ENCODE measurements around the gene ARHGAP9. TPM values are rescaled to one million over a fixed set of nuclear protein-coding genes. Genes with fewer than 3 reads are reported as not detected.

Gene ARHGAP9
- total RNA-seq, 2 experiments from 2014 or later: 130 to 133 TPM

DNA sequence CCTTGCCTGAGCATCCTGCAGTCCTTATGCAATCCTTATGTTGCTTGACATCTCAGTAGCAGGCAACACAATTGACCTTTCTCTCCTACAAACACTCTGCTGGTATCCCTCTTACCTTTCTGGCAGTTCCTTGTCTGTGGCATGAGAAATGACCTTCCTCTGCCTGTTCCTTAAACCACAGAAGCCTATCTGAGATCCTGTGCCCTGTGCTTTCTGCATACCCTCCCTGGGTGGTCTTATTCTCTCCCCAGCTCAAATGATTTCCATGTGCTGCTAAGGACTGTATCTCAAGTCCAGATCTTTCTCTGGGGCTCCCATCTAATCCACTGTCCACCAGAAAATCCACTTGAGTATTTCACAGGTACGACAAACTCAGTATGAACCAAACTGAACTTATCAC, 2.0 kb upstream of the ARHGAP9 start:
- ChIA-PET POLR2A (no interaction called here), CTCF (interaction anchor here (1.1 to 8.5 kb wide), 2 partner anchors 21 to 29 kb away, joined by 3 to 120 read pairs; partner anchors contain the start of gene GLI1)

DNA sequence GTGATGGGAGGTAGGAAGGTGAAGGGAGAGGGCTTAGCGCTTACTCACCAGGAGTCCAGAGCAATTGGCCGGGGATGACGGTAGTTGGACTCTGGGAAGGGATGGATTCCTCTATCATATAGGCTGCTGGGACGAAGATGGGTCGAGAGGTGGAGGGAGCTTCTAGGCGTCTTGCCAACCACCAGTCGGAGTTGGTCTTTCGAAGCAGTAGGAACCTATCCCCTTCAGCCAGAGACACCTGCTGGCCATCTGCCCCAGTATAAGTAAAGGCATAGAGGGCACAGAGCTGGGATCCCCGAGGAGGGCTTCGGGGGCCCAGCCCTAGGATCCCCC, 657 bp downstream of the ARHGAP9 start:
- ChIA-PET CTCF (interaction anchor here (1.2 to 8.5 kb wide), 2 partner anchors 18 to 104 kb away, joined by 5 to 120 read pairs; partner anchors contain the start of gene GLI1), POLR2A (interaction anchor here (0.8 kb wide), 1 partner anchor 42 kb away, joined by 3 read pairs; the partner anchor contains the start of gene DDIT3)

DNA sequence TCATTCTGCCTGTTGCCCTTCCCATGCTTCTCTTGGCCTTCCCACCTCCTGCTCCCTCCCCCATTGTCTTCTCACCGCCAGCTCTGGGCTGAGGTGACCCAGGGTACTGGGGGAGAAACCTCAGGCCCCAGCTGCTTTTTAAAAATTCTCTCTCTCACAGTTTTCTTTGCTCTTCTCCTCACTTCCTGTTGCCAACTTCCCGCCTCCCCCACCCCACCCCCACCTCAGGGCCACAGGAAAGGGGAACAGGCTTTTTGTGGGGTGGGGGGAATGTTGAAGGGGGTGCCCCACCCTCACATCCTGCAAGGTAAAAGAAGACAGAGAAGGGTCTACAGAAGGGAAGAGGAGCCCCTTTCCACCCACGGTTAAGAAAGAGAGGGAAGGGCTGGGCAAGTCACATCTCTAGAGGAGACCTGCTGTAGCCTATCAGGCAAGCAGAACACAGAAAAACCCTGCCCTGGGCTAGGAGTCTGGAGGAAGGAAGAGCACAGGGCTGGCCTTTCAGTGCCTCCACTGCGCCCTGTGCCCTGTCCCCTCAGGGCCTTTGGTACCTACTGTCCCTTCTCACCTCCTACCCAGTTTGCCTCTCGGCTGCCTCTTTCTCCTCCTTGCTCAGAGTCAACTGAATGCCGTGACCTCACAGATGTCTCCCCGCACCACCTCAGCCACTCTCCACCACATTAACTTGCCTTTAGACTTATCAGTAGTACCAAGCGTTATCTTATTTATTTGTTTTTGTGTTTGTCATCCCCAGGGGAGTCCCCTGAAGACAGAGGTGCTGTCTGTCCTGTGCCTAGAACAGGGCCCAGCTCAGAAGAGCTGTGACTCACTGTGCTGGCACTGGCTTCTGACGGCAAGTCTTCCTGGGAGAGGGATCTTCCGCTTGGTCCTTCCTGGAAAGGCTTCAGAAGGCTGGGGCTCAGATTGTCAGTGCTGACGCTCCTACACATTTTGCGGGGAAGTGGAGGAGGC, 1.7 kb downstream of the ARHGAP9 start:
- CTCF ChIA-PET: interaction anchor here (1.1 to 8.5 kb wide), 6 partner anchors 9 to 264 kb away, joined by 3 to 120 read pairs (median 6); partner anchors contain the start of genes DDIT3 and GLI1
- POLR2A ChIA-PET: interaction anchor here (0.5 to 2.4 kb wide), 7 partner anchors 8 to 896 kb away, joined by 3 to 8 read pairs (median 3); partner anchors contain the start of gene DDIT3

DNA sequence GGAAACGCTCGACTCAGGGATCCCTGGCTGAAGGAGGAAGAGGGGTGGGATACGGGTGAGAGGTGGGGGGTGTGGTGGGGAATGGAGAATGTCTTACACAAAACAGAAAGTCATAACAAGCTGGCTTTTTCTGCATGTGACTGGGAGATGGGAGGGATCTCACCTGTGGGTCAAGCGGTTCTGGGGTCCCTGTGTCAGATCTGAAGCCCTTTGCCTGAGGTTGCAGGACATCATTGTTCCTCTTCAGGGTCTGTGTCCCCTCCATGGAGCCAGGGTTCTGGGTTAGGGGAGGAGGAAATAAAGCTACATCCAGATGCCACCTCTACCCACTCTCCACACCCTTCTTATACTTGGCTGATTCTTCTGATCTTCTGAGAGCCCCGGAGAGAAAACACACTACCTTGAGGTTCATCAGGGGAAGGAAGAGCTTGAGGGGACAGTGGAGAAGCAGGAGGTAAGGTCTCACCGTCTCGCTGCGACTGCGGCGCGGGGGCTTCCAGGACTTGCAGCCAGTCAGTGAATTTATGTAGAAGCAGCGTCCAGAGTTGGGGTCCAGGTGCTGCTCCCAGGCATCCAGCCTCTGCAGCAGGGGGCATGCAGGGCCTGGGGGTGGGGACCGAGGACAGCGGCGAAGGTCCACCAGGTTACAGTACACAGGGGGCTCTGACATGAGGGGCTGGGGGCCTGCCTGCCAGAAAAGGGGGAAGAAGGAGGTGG, 2.5 kb downstream of the ARHGAP9 start:
- POLR2A ChIA-PET: interaction anchor here (0.5 to 2.4 kb wide), 7 partner anchors 9 to 896 kb away, joined by 3 to 8 read pairs (median 3); partner anchors contain the start of gene DDIT3
- CTCF ChIA-PET: interaction anchor here (0.8 to 8.5 kb wide), 9 partner anchors 9 to 264 kb away, joined by 3 to 120 read pairs (median 4); partner anchors contain the start of genes DDIT3 and GLI1

DNA sequence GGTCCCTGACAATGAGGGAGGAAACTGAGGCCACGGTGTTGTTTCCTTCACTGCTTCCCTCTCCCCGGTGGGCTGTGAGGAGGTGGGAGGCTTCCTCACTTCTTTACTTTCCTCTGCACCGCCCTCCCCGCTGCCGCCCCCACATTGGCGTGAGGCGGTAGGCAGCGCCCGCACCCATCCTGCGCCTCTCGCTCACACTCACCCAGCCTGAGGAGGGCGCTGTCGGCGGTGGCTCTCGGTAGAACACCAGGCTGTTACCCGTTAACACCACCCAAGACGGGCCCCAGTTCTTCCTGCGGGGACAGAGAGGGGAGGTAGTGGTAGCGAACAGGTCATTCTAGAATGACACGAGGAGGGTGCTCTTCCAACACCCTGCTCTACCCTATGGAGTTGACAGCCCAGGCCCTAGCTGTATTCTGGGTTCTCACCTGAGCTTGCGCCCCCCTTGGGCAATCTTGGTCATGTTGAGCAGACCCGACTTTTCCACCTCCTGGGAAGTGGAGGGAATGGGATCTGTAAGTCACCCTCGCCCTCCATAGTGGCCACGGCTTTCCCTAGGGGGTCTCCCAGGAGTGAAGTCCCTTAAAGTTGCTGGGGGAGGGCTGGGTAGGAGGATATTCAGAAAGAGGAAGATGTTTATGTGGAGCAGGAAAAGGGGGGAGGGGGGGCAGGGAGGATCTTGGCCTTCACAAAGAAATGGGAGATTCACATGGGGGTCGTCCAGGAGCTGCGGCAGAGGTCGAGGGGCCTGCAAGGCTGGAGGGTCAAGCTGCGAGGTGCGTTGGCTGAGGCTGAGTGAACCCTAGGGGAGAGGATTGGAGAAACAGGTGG, 3.3 kb downstream of the ARHGAP9 start:
- ChIA-PET CTCF (interaction anchor here (0.8 to 8.5 kb wide), 10 partner anchors 10 to 263 kb away, joined by 3 to 120 read pairs (median 4); partner anchors contain the start of genes DDIT3 and GLI1), POLR2A (interaction anchor here (1.0 to 2.4 kb wide), 5 partner anchors 10 to 380 kb away, joined by 3 to 8 read pairs (median 5); partner anchors contain the start of gene DDIT3)

DNA sequence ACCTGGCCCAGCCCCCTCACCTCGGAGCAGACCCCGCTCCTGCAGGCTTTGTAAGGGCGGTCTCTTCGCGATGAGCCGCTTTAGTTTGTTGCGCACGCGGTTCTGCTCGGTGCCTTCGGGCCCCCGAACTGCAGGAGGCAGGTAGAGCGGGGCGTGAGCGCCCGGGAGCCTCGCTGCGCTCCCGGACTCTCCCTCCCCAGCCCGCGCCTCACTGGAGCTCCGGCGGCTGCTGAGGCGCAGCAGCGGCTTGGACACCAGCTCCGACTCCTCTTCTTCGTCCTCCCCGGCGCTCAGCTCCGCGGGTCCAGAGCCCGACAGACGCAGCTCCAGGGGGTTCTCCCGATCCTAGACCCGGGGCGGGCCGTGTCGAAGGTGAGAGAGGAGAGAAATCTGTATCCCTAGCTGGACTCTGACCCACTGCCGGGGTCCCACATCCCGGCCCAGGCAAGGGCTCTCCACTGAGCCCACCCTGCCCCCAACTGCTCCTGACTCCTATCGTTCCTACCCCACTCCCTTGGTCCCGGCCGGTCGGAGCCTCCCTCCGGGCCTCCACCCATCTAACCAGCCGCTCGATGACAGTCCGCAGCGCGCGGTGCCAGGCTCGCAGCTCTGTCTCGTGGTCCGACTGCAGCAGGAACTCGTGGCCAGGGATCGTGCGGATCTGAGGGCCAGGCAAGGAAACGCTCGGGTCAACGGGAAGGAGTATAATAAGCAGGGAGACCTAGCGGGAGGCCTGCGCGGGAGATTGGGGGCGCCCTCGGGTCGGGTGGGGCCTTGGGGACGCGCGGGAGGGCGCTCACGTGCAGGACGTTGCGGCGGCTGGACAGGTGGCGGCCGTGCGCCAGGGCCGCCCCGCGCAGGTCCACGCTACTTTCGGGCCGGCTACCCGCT, 4.2 kb downstream of the ARHGAP9 start:
- ChIA-PET CTCF (interaction anchor here (0.8 to 8.5 kb wide), 6 partner anchors 10 to 108 kb away, joined by 3 to 120 read pairs (median 6); partner anchors contain the start of genes DDIT3 and GLI1), POLR2A (interaction anchor here (0.6 to 2.4 kb wide), 2 partner anchors 14 to 16 kb away, joined by 3 to 8 read pairs; partner anchors contain the start of gene GLI1)

DNA sequence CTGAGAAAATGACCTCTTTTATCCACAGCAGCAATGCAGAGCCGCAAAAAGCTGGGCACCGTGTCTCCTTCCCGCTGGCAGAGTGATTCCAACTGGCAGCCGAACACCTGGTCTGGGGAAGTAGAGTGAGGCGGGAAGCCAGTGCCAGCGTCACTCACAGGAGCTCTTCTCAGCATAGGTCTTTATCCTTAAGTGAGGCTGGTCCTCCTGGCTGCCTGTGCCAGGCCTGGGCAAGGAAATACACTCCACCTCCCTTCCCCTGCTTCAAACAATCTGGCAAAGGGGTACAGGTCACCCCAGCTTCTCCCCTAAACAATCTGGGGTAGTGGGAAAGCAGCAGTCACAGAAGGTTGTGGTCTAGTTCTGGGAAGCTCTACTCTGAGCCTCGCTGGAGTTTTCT, 4.8 kb downstream of the ARHGAP9 start:
- ChIA-PET POLR2A (no interaction called here), CTCF (interaction anchor here (1.4 to 8.5 kb wide), 3 partner anchors 14 to 109 kb away, joined by 3 to 120 read pairs (median 5); partner anchors contain the start of gene GLI1)

DNA sequence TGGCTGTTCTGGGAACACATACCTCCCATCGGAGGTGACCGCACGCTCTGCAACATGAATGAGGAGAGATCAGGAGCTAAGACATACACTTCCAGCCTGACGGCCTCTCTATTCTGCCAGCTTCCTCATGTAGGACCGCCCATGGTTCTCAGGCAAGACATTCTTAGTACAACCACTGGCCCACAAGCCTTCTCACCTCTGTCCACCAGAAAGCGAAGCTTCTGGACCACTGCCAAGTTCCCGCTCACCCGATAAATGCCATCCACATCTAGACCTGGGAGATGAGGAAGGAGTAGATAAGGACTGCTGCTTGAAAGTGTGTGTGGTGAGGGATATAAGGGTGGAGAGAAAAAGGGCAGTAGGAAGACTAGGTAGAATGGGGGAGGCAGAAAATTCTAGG, 5.2 kb downstream of the ARHGAP9 start:
- CTCF ChIA-PET: interaction anchor here (0.5 to 8.5 kb wide), 4 partner anchors 13 to 196 kb away, joined by 3 to 120 read pairs (median 4); partner anchors contain the start of gene GLI1
- POLR2A ChIA-PET: interaction anchor here (1.4 kb wide), 1 partner anchor 11 kb away, joined by 5 read pairs; no protein-coding TSS in a partner anchor

DNA sequence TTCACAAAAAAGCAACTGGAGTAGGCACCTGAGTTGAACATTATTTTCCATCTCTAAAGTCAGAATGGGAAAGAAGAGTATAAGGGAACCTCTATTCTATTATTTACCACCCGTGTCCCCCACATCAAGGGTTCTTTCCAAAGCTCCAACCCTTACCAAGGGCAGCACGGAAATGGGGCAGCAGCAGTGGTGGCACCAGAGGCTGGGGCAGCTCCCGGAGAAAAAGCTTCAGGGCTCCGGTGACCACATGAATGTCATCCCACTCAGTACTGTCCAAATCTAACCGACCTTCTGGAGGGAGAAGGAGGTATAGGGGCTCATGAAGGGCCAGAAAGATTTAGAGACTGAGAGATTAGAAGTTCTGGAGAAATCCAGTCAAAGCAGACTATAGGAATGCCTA, 5.8 kb downstream of the ARHGAP9 start:
- CTCF ChIA-PET: interaction anchor here (0.5 to 8.5 kb wide), 3 partner anchors 13 to 195 kb away, joined by 3 to 120 read pairs (median 4); partner anchors contain the start of gene GLI1
- POLR2A ChIA-PET: interaction anchor here (1.4 kb wide), 1 partner anchor 10 kb away, joined by 5 read pairs; no protein-coding TSS in a partner anchor

DNA sequence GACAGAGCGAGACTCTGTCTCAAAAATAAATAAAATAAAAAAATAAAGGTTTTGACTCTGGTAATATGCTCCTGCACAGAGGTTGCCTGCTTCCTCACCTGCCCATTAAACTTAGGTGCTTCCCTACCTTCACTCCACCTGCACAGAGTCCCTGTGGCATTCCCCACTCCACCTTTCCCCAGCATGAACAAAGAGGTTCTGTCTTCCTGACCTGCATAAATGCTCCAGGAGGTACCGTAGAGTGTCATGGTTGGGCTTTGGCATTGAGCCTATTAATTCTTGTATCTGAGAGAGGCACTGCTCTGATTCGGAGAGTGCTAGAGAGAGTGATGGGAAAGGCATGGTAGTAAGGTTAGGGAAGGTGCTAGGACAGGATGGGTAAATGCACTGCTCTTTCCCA, 6.3 kb downstream of the ARHGAP9 start:
- POLR2A ChIA-PET: interaction anchor here (1.4 kb wide), 1 partner anchor 10 kb away, joined by 5 read pairs; no protein-coding TSS in a partner anchor
- CTCF ChIA-PET: interaction anchor here (1.7 to 8.5 kb wide), 3 partner anchors 12 to 110 kb away, joined by 3 to 120 read pairs (median 5); partner anchors contain the start of genes GLI1 and INHBE

DNA sequence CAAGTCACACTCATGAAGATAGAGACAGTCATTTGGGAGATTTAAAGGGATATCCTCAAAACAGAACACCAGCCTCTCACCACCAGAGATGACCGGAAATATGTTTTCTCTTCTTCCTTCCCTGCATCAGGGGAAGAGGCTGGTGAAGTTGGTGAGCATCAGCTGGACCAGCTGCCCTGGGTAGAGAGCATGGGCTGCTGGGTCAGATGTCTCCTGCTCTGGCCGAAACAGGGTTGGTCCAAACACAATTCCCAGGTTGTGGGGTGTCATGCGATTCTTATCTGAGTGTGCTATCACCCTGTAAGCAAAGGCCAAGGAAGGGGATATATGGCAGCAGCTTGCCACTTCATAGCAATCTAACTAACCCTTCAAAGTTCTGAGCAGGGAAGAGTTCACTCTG, 7.3 kb downstream of the ARHGAP9 start:
- CTCF ChIA-PET: interaction anchor here (0.6 to 1.8 kb wide), 3 partner anchors 17 to 420 kb away, joined by 3 to 5 read pairs (median 4); partner anchors contain the start of gene INHBE
- POLR2A ChIA-PET: no interaction called here

DNA sequence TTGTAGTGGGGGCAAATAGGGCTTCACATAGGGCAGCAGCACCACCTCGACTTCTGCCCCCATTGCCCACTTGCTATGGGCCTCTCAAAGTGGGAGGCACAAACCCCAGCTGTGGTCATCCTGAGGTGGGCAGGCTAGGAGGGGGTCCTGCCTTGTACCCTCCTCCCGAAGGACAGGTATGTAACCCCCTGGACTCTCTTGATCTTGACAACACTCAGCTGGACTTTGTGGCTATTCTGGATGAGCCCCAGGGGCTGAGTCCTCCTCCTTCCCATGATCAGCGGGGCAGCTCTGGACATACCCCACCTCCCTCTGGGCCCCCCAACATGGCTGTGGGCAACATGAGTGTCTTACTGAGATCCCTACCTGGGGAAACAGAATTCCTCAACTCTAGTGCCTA, 8.0 kb downstream of the ARHGAP9 start:
- ChIA-PET POLR2A (no interaction called here), CTCF (interaction anchor here (0.9 to 1.8 kb wide), 4 partner anchors 11 to 208 kb away, joined by 3 to 5 read pairs (median 3); partner anchors contain the start of gene INHBE)

DNA sequence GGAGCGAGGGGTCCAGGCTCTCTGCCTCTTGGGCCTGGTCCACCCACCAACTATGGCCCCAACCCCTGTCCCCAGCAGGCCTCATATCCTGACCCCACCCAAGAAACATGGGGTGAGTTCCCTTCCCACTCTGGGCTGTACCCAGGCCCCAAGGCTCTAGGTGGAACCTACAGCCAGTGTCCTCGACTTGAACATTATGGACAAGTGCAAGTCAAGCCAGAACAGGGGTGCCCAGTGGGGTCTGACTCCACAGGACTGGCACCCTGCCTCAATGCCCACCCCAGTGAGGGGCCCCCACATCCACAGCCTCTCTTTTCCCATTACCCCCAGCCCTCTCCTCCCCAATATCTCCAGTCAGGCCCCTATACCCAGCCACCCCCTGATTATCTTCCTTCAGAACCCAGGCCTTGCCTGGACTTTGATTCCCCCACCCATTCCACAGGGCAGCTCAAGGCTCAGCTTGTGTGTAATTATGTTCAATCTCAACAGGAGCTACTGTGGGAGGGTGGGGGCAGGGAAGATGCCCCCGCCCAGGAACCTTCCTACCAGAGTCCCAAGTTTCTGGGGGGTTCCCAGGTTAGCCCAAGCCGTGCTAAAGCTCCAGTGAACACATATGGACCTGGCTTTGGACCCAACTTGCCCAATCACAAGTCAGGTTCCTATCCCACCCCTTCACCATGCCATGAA, 8.6 kb downstream of the ARHGAP9 start:
- POLR2A ChIA-PET: no interaction called here
- CTCF ChIA-PET: interaction anchor here (0.9 to 1.4 kb wide), 2 partner anchors 10 to 208 kb away, joined by 3 read pairs; no protein-coding TSS in a partner anchor

DNA sequence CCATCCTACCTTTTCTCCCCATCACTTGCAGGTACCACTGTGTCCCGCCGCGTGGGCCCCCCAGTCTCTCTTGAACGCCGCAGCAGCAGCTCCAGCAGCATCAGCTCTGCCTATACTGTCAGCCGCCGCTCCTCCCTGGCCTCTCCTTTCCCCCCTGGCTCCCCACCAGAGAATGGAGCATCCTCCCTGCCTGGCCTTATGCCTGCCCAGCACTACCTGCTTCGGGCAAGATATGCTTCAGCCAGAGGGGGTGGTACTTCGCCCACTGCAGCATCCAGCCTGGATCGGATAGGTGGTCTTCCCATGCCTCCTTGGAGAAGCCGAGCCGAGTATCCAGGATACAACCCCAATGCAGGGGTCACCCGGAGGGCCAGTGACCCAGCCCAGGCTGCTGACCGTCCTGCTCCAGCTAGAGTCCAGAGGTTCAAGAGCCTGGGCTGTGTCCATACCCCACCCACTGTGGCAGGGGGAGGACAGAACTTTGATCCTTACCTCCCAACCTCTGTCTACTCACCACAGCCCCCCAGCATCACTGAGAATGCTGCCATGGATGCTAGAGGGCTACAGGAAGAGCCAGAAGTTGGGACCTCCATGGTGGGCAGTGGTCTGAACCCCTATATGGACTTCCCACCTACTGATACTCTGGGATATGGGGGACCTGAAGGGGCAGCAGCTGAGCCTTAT, 9.2 kb downstream of the ARHGAP9 start:
- POLR2A ChIA-PET: interaction anchor here (0.6 to 0.7 kb wide), 2 partner anchors 15 to 142 kb away, joined by 3 read pairs; no protein-coding TSS in a partner anchor
- CTCF ChIA-PET: interaction anchor here (0.9 to 1.4 kb wide), 2 partner anchors 9 to 207 kb away, joined by 3 read pairs; no protein-coding TSS in a partner anchor
